Suprapubic skin (tissue), 4 donors: Measurements from ENCODE around the gene HTR7. TPM values are rescaled to one million over a fixed set of nuclear protein-coding genes. Genes with fewer than 3 reads are reported as not detected.

ENCODE experiments used
- DNase-seq, 2 donors: peaks; one replicate each; pipeline ENCODE4 v3.0.0-alpha.2; 2019; ENCODE audit warnings: low spot score in 2 of 2
- H3K27ac ChIP-seq: fragments of 200-600 bp; sonication (generic); one replicate; pipeline ENCODE4 v1.5.1; 2019
- H3K27me3 ChIP-seq: fragments of 200-600 bp; sonication (generic); one replicate; pipeline ENCODE4 v1.5.1; 2019
- H3K36me3 ChIP-seq: fragments of 200-600 bp; sonication (generic); one replicate; pipeline ENCODE4 v1.5.1; 2019
- H3K4me1 ChIP-seq: fragments of 200-600 bp; sonication (generic); one replicate; pipeline ENCODE4 v1.5.1; 2019
- H3K4me3 ChIP-seq: fragments of 200-600 bp; sonication (generic); one replicate; pipeline ENCODE4 v1.5.1; 2019; ENCODE audit warnings: mild to moderate bottlenecking
- H3K9me3 ChIP-seq: fragments of 200-600 bp; sonication (generic); one replicate; pipeline ENCODE4 v1.5.1; 2019
- EP300 ChIP-seq: sonication (generic); formaldehyde crosslinking; IDR thresholded peaks from one replicate; pipeline ENCODE4 v1.6.1; 2017; ENCODE audit warnings: antibody characterized with exemption
- POLR2A ChIP-seq, 2 donors: fragments of 450-650 bp; IDR thresholded peaks; one replicate each; pipeline ENCODE4 v1.6.1; 2017; ENCODE audit warnings: antibody characterized with exemption in 2 of 2, mild to moderate bottlenecking in 2 of 2, moderate library complexity in 2 of 2
- POLR2AphosphoS5 ChIP-seq, 3 donors: sonication (generic); formaldehyde crosslinking; IDR thresholded peaks; one replicate each; pipeline ENCODE4 v1.6.1; 2017; ENCODE audit warnings: antibody characterized with exemption in 3 of 3
- WGBS: methylation state at CpG from one replicate; pipeline ENCODE4 v1.1.5; 2018; 5-methylcytosine and 5-hydroxymethylcytosine counted together
- total RNA-seq, 4 donors: library from RNA; depleted of rRNA; stranded (reverse); fragments of >200 nt; gene quantifications; one replicate each; pipeline ENCODE4 v1.1.0, GENCODE V29; 2016
- TF ChIP-seq, protein P1 (sequence below), 2 donors: fragments of 200-600 bp in 1 of 2; fragments of 450-650 bp in 1 of 2; sonication (generic) in 1 of 2; IDR thresholded peaks; one replicate each; pipeline ENCODE4 v1.5.1; 2016 to 2019; ENCODE audit warnings: antibody characterized with exemption in 2 of 2, mild to moderate bottlenecking in 1 of 2, moderate library complexity in 1 of 2

Gene HTR7
- total RNA-seq, 4 donors from 2014 or later, result 0.23 to 0.59 (median 0.38) TPM

- 85% methylated on average over 4 of the region's 4 CpGs for WGBS
- Histone ChIP-seq H3K4me1 (no peaks in the 10 kb centered on the region), H3K27ac (no peak overlapping the region), H3K4me3 (no peak overlapping the region), H3K27me3 (no peaks in the 10 kb centered on the region), H3K9me3 (no peaks in the 10 kb centered on the region), H3K36me3 (no peaks in the 10 kb centered on the region)
- no peak for DNase-seq
- TF ChIP-seq POLR2AphosphoS5 (IDR thresholded peaks at IDR 0.05) (no peak), POLR2A (IDR thresholded peaks at IDR 0.05) (no peak), EP300 (no peak)
- TF ChIP-seq, protein P1, sequence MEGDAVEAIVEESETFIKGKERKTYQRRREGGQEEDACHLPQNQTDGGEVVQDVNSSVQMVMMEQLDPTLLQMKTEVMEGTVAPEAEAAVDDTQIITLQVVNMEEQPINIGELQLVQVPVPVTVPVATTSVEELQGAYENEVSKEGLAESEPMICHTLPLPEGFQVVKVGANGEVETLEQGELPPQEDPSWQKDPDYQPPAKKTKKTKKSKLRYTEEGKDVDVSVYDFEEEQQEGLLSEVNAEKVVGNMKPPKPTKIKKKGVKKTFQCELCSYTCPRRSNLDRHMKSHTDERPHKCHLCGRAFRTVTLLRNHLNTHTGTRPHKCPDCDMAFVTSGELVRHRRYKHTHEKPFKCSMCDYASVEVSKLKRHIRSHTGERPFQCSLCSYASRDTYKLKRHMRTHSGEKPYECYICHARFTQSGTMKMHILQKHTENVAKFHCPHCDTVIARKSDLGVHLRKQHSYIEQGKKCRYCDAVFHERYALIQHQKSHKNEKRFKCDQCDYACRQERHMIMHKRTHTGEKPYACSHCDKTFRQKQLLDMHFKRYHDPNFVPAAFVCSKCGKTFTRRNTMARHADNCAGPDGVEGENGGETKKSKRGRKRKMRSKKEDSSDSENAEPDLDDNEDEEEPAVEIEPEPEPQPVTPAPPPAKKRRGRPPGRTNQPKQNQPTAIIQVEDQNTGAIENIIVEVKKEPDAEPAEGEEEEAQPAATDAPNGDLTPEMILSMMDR (IDR thresholded peaks at IDR 0.05), result no peak
Observed at GRCh38 chr10:90784771-90785170, 73.1 kb downstream of the HTR7 start.

DNA sequence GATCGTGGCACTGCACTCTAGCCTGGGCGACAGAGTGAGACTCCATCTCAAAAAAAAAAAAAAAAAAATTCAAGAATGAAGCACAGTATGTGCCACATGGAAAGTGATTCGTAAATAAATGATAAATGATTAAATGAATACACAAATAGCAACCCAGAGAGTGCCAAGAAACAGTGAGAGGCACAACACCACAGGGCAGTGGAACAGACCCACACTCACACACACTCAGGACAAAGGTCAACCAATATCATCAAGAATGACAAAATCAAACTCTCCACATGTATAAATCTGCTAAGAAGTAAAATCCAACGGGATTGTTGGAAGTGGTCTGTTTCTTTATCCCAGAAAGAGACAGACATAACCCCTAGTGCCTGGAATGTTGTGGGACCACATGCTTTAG lies 77.4 kb downstream of the HTR7 start:
- TF ChIP-seq POLR2AphosphoS5 (IDR thresholded peaks at IDR 0.05) (no peak), POLR2A (IDR thresholded peaks at IDR 0.05) (no peak)
- Histone ChIP-seq H3K27me3 (no peaks in the 10 kb centered on the region), H3K9me3 (no peaks in the 10 kb centered on the region), H3K4me1 (no peaks in the 10 kb centered on the region), H3K4me3 (no peak overlapping the region), H3K36me3 (no peaks in the 10 kb centered on the region), H3K27ac (no peak overlapping the region)
- DNase-seq, result no peak
- 88% methylated on average over 4 of the region's 4 CpGs for WGBS

DNA sequence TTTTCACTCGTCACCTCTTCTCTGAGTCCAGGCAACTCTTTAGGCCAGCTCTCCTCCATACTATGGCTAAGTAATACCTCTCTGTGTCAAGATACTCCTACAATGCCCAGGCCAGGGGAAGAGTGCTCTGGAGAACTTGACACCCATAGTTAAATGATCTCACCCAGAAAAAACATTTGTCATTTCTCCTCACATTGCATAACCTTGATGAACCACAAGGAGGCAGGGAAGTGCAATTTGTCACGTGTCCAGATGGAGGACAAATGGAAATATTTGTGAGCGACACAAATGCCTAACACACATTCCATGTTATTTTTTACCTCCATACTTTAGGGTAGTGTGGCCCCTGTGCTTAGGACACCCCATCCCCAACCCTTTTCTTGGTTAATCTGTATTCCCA lies 78.3 kb downstream of the HTR7 start:
- H3K27me3 ChIP-seq, result no peaks in the 10 kb centered on the region
- H3K9me3 ChIP-seq, result no peaks in the 10 kb centered on the region
- TF ChIP-seq EP300, result no peak
- TF ChIP-seq POLR2A (IDR thresholded peaks at IDR 0.05), result no peak
- TF ChIP-seq POLR2AphosphoS5 (IDR thresholded peaks at IDR 0.05), result no peak
- DNase-seq, result no peak
- no peak overlapping the region for H3K27ac ChIP-seq
- H3K4me3 ChIP-seq, result no peak overlapping the region
- 75% methylated on average over 3 of the region's 3 CpGs for WGBS
- H3K4me1 ChIP-seq, result no peaks in the 10 kb centered on the region
- no peaks in the 10 kb centered on the region for H3K36me3 ChIP-seq

DNA sequence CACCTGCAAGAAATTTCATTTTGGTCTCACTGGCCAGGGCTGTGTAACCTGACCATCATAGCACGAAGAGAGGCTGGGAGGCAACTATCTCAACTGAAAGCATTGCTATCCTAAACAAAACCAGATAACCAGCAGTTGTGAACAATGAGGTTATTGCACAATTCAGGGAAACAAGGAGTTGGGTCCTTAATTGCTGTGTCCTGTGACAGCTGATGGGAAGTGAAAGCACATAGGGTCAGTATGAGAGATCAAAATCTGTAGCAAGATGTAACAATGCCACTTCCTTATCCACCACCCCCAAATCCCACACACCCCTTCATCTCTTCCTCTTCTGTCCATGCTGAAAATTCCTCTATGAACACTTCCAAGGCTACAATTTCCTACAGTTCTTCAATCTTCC lies 80.2 kb downstream of the HTR7 start:
- Histone ChIP-seq H3K9me3 (no peaks in the 10 kb centered on the region), H3K27ac (no peak overlapping the region), H3K4me1 (no peaks in the 10 kb centered on the region), H3K27me3 (no peaks in the 10 kb centered on the region), H3K36me3 (no peaks in the 10 kb centered on the region), H3K4me3 (no peak overlapping the region)
- no peak for DNase-seq
- no peak for TF ChIP-seq POLR2A (IDR thresholded peaks at IDR 0.05)
- no peak for TF ChIP-seq POLR2AphosphoS5 (IDR thresholded peaks at IDR 0.05)
- no peak for TF ChIP-seq EP300
- TF ChIP-seq, protein P1 (IDR thresholded peaks at IDR 0.05), result no peak
- 67% methylated on average over 1 of the region's 1 CpG for WGBS

- WGBS, result 39% methylated on average over 2 of the region's 2 CpGs
- no peak overlapping the region for H3K4me3 ChIP-seq
- no peaks in the 10 kb centered on the region for H3K27me3 ChIP-seq
- no peaks in the 10 kb centered on the region for H3K36me3 ChIP-seq
- H3K27ac ChIP-seq, result no peak overlapping the region
- H3K9me3 ChIP-seq, result no peaks in the 10 kb centered on the region
- H3K4me1 ChIP-seq, result no peaks in the 10 kb centered on the region
- no peak for DNase-seq
- no peak for TF ChIP-seq POLR2AphosphoS5 (IDR thresholded peaks at IDR 0.05)
- TF ChIP-seq EP300, result no peak
- no peak for TF ChIP-seq POLR2A (IDR thresholded peaks at IDR 0.05)
- TF ChIP-seq, protein P1 (IDR thresholded peaks at IDR 0.05), result no peak
Observed at GRCh38 chr10:90775351-90776028, 82.3 kb downstream of the HTR7 start.

- Histone ChIP-seq H3K27ac (no peak overlapping the region), H3K27me3 (no peaks in the 10 kb centered on the region), H3K9me3 (no peaks in the 10 kb centered on the region), H3K4me1 (no peaks in the 10 kb centered on the region), H3K4me3 (no peak overlapping the region), H3K36me3 (no peaks in the 10 kb centered on the region)
- 90% methylated on average over 6 of the region's 20 CpGs for WGBS
- TF ChIP-seq EP300 (no peak), POLR2AphosphoS5 (IDR thresholded peaks at IDR 0.05) (no peak), POLR2A (IDR thresholded peaks at IDR 0.05) (no peak)
- TF ChIP-seq, protein P1 (IDR thresholded peaks at IDR 0.05), result no peak
- no peak for DNase-seq
Observed at GRCh38 chr10:90769946-90770841, 87.6 kb downstream of the HTR7 start.
